GM23338 (cell line): Measurements from ENCODE around the gene TSSC4.

Experiments used
- CREB1 ChIP-seq: fragments of 250-450 bp; sonication (Bioruptor Pico); IDR thresholded peaks from 2 replicates; pipeline ENCODE4 v1.5.0; 2020; ENCODE audit warnings: low read depth, mild to moderate bottlenecking, moderate library complexity
- CTCF ChIP-seq, 2 experiments: fragments of 200-600 bp in 1 of 2; sonication (generic) in 1 of 2; conservative IDR thresholded peaks; 2 replicates each; pipeline versions ENCODE4 v1.5.1 to v1.6.1; 2016 to 2017; ENCODE audit warnings: antibody characterized with exemption in 2 of 2, low read depth in 2 of 2, mild to moderate bottlenecking in 2 of 2, moderate library complexity in 1 of 2
- ETS1 ChIP-seq: IDR thresholded peaks from 2 replicates; pipeline ENCODE4 v1.6.1; 2016; ENCODE audit warnings: antibody characterized with exemption
- EZH2 ChIP-seq: fragments of 200-600 bp; sonication (generic); IDR thresholded peaks from one replicate; pipeline ENCODE4 v1.8.0; 2017; ENCODE audit warnings: antibody characterized with exemption, mild to moderate bottlenecking, low read depth; ENCODE audit not compliant: unreplicated experiment
- EZH2phosphoT487 ChIP-seq: fragments of 200-600 bp; sonication (generic); IDR thresholded peaks from one replicate; pipeline ENCODE4 v1.8.1; 2018; ENCODE audit warnings: antibody characterized with exemption; ENCODE audit not compliant: unreplicated experiment
- JUNB ChIP-seq: IDR thresholded peaks from one replicate; pipeline ENCODE4 v1.6.1; 2016; ENCODE audit warnings: antibody characterized with exemption; ENCODE audit not compliant: unreplicated experiment
- NANOG ChIP-seq: IDR thresholded peaks from 2 replicates; pipeline ENCODE4 v1.6.1; 2016; ENCODE audit warnings: antibody characterized with exemption, borderline replicate concordance
- POLR2AphosphoS5 ChIP-seq: IDR thresholded peaks from 2 replicates; pipeline ENCODE4 v1.6.1; 2016; ENCODE audit warnings: antibody characterized with exemption, low read depth
- REST ChIP-seq: IDR thresholded peaks from one replicate; pipeline ENCODE4 v1.6.1; 2018; ENCODE audit warnings: antibody characterized with exemption; ENCODE audit not compliant: unreplicated experiment
- ZNF114 ChIP-seq: fragments of 250-450 bp; sonication (Bioruptor Pico); IDR thresholded peaks from 2 replicates; pipeline ENCODE4 v1.5.0; 2020; ENCODE audit warnings: mild to moderate bottlenecking, moderate library complexity
- ZNF331 ChIP-seq: fragments of 250-450 bp; sonication (Bioruptor Pico); IDR thresholded peaks from 2 replicates; pipeline ENCODE4 v1.5.0; 2020; ENCODE audit warnings: low read depth, mild to moderate bottlenecking, moderate library complexity

GRCh38 chr11:2355000-2355644, 45.4 kb upstream of the TSSC4 start:
- TF ChIP-seq CTCF (conservative IDR thresholded peaks at IDR 0.05; ENCODE audit: low read depth in 2 of 2) (no peak), POLR2AphosphoS5 (no peak), CREB1 (CRISPR knock-in tag) (no peak), REST (no peak), EZH2 (no peak), ETS1 (no peak), EZH2phosphoT487 (no peak), JUNB (no peak), ZNF331 (CRISPR knock-in tag) (no peak), ZNF114 (CRISPR knock-in tag) (no peak), NANOG (no peak)
